ENCODE results near the gene THAP7. TPM values are rescaled to one million over a fixed set of nuclear protein-coding genes. Genes with fewer than 3 reads are reported as not detected.

Gene THAP7
- total and polyA plus RNA-seq, 8 donors, result 9.0 to 54.9 (median 13.8) TPM

GRCh38 chr22:20953668-20954500, 48.0 kb downstream of the THAP7 start:
- 85 to 88% methylated on average over 8 of the region's 8 CpGs for WGBS, 2 donors
- ATAC-seq (peak in 3 of 4 donors; percentile 29 to 51 (median 51)), DNase-seq (peak in 3 of 6 donors; percentile 26 to 66 (median 41)), FAIRE-seq (no peak)
- no peak for TF ChIP-seq CTCF (IDR thresholded peaks at IDR 0.05)
- H3K4me3 ChIP-seq, result no peak overlapping the region
- H3K36me3 ChIP-seq, result peaks cover 2 to 6% (median 5%) of the 10 kb centered on the region in 3 donors
- no peaks in the 10 kb centered on the region for H3K9me3 ChIP-seq
- peak overlapping the region in 3 of 4 donors; percentile 13 to 72 (median 16) for H3K27ac ChIP-seq
- H3K27me3 ChIP-seq, result no peaks in the 10 kb centered on the region
- intact Hi-C loops (cut with DNase I), result no loop called here
- H3K4me1 ChIP-seq, result peaks cover 23 to 45% (median 32%) of the 10 kb centered on the region in 3 donors

GRCh38 chr22:20953342-20953608, 48.6 kb downstream of the THAP7 start:
- DNase-seq, result no peak
- peak overlapping the region in 1 of 4 donors; percentile 13 for H3K27ac ChIP-seq
- no peaks in the 10 kb centered on the region for H3K27me3 ChIP-seq
- H3K36me3 ChIP-seq, result peaks cover 2 to 6% (median 5%) of the 10 kb centered on the region in 3 donors
- H3K4me3 ChIP-seq, result no peak overlapping the region
- peaks cover 23 to 45% (median 32%) of the 10 kb centered on the region in 3 donors for H3K4me1 ChIP-seq
- FAIRE-seq, result no peak
- 69 to 72% methylated on average over 3 of the region's 3 CpGs for WGBS, 2 donors
- no peak for TF ChIP-seq CTCF (IDR thresholded peaks at IDR 0.05)
- H3K9me3 ChIP-seq, result no peaks in the 10 kb centered on the region
- intact Hi-C loops (cut with DNase I), result no loop called here
- no peak for ATAC-seq

GRCh38 chr22:20952544-20953341, 49.2 kb downstream of the THAP7 start:
- FAIRE-seq (no peak), ATAC-seq (peak in 2 of 4 donors; percentile 38 to 43), DNase-seq (no peak)
- Histone ChIP-seq H3K36me3 (peaks cover 2 to 6% (median 5%) of the 10 kb centered on the region in 3 donors), H3K4me1 (peaks cover 23 to 40% (median 32%) of the 10 kb centered on the region in 3 donors), H3K27ac (peak overlapping the region in 2 of 4 donors; percentile 13 to 34), H3K4me3 (no peak overlapping the region), H3K27me3 (no peaks in the 10 kb centered on the region), H3K9me3 (no peaks in the 10 kb centered on the region)
- 77 to 80% methylated on average over 13 of the region's 13 CpGs for WGBS, 2 donors
- TF ChIP-seq CTCF (IDR thresholded peaks at IDR 0.05), result no peak
- intact Hi-C loops (cut with DNase I), result no loop called here

GRCh38 chr22:20951932-20952380, 50.0 kb downstream of the THAP7 start:
- peaks cover 2 to 6% (median 5%) of the 10 kb centered on the region in 3 donors for H3K36me3 ChIP-seq
- intact Hi-C loops (cut with DNase I), result no loop called here
- WGBS, 2 donors, result 91 to 92% methylated on average over 8 of the region's 8 CpGs
- H3K27ac ChIP-seq, result peak overlapping the region in 1 of 4 donors; percentile 34
- FAIRE-seq (no peak), ATAC-seq (no peak), DNase-seq (no peak)
- H3K4me3 ChIP-seq, result no peak overlapping the region
- TF ChIP-seq CTCF (IDR thresholded peaks at IDR 0.05), result no peak
- no peaks in the 10 kb centered on the region for H3K27me3 ChIP-seq
- no peaks in the 10 kb centered on the region for H3K9me3 ChIP-seq
- H3K4me1 ChIP-seq, result peaks cover 23 to 40% (median 32%) of the 10 kb centered on the region in 3 donors

Measured in pancreas (tissue), 10 donors.